Measurements from ENCODE around the gene ZCCHC24.

The ZCCHC24 gene

DNA sequence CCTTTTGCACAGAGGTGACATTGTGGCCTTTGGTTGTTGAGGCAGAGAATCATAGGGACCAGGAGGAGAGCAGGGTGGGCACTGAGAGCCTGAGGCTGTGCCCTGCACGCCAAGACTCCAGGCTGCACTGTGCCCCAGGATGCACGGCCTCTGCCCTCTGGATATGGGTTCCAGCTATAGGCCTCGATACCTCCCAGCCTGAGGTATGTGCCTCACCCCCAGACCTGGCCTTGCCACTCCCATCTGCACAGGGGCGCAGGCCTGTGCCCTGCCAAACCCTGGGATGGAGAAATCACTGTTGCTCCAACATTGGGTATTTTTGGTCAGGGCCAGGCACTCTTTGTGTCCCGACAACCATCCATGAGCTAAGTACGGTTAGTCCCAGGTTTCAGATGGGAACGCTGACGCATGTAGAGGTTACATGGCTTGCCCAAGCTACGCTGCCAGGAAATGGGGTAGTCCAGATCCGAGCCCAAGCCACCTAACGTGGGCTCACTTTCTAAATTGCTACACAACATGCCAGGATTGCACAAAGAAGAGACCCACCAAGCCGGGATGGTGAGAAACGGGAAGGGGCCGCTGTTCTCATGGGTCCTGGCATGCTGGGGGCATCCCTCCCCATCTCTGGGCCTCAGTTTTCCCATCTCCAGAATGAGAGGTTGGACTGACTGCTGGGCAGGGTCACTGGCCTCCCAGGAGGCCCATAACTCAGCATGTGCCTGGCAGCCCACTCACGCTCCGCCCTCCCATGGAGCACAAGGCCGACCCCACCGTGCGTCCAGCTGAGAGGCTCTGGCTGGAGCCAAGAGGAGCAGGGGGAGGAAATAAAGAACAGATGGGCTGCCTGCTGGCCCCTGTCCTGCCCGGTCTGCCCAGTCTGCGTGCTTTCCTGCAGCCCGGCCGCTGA, 44.2 kb downstream of the ZCCHC24 start:
- FAIRE-seq, result no peak
- TF ChIP-seq, protein P1, sequence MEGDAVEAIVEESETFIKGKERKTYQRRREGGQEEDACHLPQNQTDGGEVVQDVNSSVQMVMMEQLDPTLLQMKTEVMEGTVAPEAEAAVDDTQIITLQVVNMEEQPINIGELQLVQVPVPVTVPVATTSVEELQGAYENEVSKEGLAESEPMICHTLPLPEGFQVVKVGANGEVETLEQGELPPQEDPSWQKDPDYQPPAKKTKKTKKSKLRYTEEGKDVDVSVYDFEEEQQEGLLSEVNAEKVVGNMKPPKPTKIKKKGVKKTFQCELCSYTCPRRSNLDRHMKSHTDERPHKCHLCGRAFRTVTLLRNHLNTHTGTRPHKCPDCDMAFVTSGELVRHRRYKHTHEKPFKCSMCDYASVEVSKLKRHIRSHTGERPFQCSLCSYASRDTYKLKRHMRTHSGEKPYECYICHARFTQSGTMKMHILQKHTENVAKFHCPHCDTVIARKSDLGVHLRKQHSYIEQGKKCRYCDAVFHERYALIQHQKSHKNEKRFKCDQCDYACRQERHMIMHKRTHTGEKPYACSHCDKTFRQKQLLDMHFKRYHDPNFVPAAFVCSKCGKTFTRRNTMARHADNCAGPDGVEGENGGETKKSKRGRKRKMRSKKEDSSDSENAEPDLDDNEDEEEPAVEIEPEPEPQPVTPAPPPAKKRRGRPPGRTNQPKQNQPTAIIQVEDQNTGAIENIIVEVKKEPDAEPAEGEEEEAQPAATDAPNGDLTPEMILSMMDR (IDR thresholded peaks at IDR 0.05; ENCODE audit: insufficient read depth, missing control alignments), result no peak
- DNase-seq (ENCODE audit: insufficient read length, low spot score), result no peak

- peak; percentile 55 for DNase-seq (ENCODE audit: insufficient read length, low spot score)
- FAIRE-seq, result no peak
- TF ChIP-seq, protein P1 (IDR thresholded peaks at IDR 0.05; ENCODE audit: insufficient read depth, missing control alignments), result peak; percentile 63
Observed at GRCh38 chr10:79400146-79401004, 45.0 kb downstream of the ZCCHC24 start.

GRCh38 chr10:79399223-79399831, 46.1 kb downstream of the ZCCHC24 start:
- TF ChIP-seq, protein P1 (IDR thresholded peaks at IDR 0.05; ENCODE audit: insufficient read depth, missing control alignments), result no peak
- no peak for FAIRE-seq
- DNase-seq (ENCODE audit: insufficient read length, low spot score), result no peak

DNA sequence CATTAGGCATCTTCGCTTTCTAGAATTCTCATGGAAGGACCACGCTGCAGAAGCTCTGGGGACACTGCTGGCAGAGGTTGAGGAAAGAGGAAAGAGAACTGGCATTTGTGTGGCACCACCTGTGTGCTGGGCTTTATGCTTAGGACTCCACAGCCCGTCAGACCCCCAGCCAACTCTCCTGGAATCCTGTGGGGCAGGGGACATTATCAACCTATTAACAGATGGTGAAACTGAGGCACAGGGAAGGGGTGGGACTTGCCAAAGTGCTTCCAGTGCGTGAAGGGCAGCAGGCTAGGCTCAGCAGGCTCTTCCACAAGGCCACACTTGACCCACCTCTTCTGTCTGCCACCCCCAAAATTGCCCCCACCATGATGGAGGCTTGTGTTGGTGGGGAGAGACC, 46.8 kb downstream of the ZCCHC24 start:
- DNase-seq (ENCODE audit: insufficient read length, low spot score) (no peak), FAIRE-seq (no peak)
- TF ChIP-seq, protein P1 (IDR thresholded peaks at IDR 0.05; ENCODE audit: insufficient read depth, missing control alignments), result no peak

GRCh38 chr10:79397575-79398303, 47.7 kb downstream of the ZCCHC24 start:
- FAIRE-seq, result no peak

GRCh38 chr10:79397051-79397450, 48.4 kb downstream of the ZCCHC24 start:
- FAIRE-seq, result no peak
- no peak for DNase-seq (ENCODE audit: insufficient read length, low spot score)
- TF ChIP-seq, protein P1 (IDR thresholded peaks at IDR 0.05; ENCODE audit: insufficient read depth, missing control alignments), result no peak

More at GRCh38 chr10:79397575-79398303, 47.7 kb downstream of the ZCCHC24 start:
- no peak for DNase-seq (ENCODE audit: insufficient read length, low spot score)
- TF ChIP-seq, protein P1 (IDR thresholded peaks at IDR 0.05; ENCODE audit: insufficient read depth, missing control alignments), result no peak

All from D721Med (cell line).